Esophagus squamous epithelium (tissue), 4 donors: ENCODE data around the gene NHSL2.

Experiments used
- CTCF ChIP-seq, 6 experiments: fragments of 450-650 bp in 4 of 6; fragments of 200-600 bp in 2 of 6; sonication (generic) in 2 of 6; IDR thresholded peaks; one replicate each; pipeline ENCODE4 v1.5.1; 2016 to 2019; ENCODE audit warnings: antibody characterized with exemption in 6 of 6, mild to moderate bottlenecking in 4 of 6, moderate library complexity in 4 of 6
- POLR2A ChIP-seq, 4 donors: fragments of 450-650 bp; IDR thresholded peaks; one replicate each; pipeline ENCODE4 v1.6.1; 2017; ENCODE audit warnings: antibody characterized with exemption in 4 of 4, mild to moderate bottlenecking in 4 of 4, moderate library complexity in 3 of 4

- no peak for TF ChIP-seq POLR2A (IDR thresholded peaks at IDR 0.05)
- TF ChIP-seq CTCF (IDR thresholded peaks at IDR 0.05): no peak
These were observed 232.9 kb downstream of the NHSL2 start for GRCh38 chrX:72143609-72143907.
